HG03565 (cell line): Measurements from ENCODE around the gene MAPK13.

Experiments used
- ATAC-seq: cut with Tn5 transposase; IDR thresholded peaks from one replicate; pipeline ENCODE4 v1.9.1; 2021; ENCODE audit warnings: mild to moderate bottlenecking, moderate library complexity; ENCODE audit not compliant: unreplicated experiment

The MAPK13 gene

GRCh38 chr6:36142971-36143838 lies 12.9 kb downstream of the MAPK13 start:
- no peak for ATAC-seq

- no peak for ATAC-seq
These were observed 15.2 kb downstream of the MAPK13 start for GRCh38 chr6:36145495-36145894.

GRCh38 chr6:36147294-36147693 lies 17.0 kb downstream of the MAPK13 start:
- no peak for ATAC-seq

GRCh38 chr6:36149476-36149875 lies 19.2 kb downstream of the MAPK13 start:
- no peak for ATAC-seq

GRCh38 chr6:36150283-36150682 lies 20.0 kb downstream of the MAPK13 start:
- no peak for ATAC-seq

GRCh38 chr6:36154286-36154685 lies 24.0 kb downstream of the MAPK13 start:
- no peak for ATAC-seq

- ATAC-seq: no peak
These were observed 25.3 kb downstream of the MAPK13 start for GRCh38 chr6:36155662-36156061.

GRCh38 chr6:36160147-36160760 lies 29.9 kb downstream of the MAPK13 start:
- ATAC-seq: no peak

GRCh38 chr6:36169023-36170007 lies 39.0 kb downstream of the MAPK13 start:
- no peak for ATAC-seq

GRCh38 chr6:36170704-36171103 lies 40.4 kb downstream of the MAPK13 start:
- ATAC-seq: no peak

GRCh38 chr6:36171573-36171972 lies 41.3 kb downstream of the MAPK13 start:
- no peak for ATAC-seq

- no peak for ATAC-seq
These were observed 46.9 kb downstream of the MAPK13 start for GRCh38 chr6:36177166-36177565.

- no peak for ATAC-seq
These were observed 48.2 kb downstream of the MAPK13 start for GRCh38 chr6:36178544-36178943.

GRCh38 chr6:36180126-36180525 lies 49.8 kb downstream of the MAPK13 start:
- no peak for ATAC-seq

- ATAC-seq: no peak
These were observed 54.0 kb downstream of the MAPK13 start for GRCh38 chr6:36184311-36184710.

- ATAC-seq: no peak
These were observed 55.9 kb downstream of the MAPK13 start for GRCh38 chr6:36186199-36186598.

GRCh38 chr6:36187446-36187845 lies 57.1 kb downstream of the MAPK13 start:
- no peak for ATAC-seq
